ENCODE data around the gene GNPDA1.

DNA sequence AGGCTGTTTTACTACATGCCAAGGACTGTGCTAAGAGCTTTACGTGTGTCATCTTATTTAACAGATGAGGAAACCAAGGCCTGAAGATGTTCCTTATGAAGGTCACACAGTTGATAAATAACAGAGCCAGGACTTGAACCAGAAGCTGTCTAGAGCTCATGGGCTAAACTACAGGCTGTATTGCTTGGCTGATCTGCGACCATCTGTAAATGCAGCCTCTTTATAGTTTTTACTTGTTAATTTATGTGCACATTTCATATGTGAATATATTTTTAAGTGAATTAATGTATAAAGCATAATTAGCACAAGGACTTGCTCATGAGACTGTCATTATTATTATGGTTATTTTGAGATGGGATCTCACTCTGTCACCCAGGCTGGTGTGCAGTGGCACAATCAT, 19.3 kb upstream of the GNPDA1 start:
- TF ChIP-seq CTCF (IDR thresholded peaks at IDR 0.05 in 8 of 11, conservative IDR thresholded peaks at IDR 0.05 in 3 of 11) (no peak), POLR2A (IDR thresholded peaks at IDR 0.05) (no peak), POLR2AphosphoS5 (IDR thresholded peaks at IDR 0.05) (no peak)

Data from spleen (tissue), 7 donors.